Left kidney (tissue), 2 donors: ENCODE data around the gene FAM171A1. TPM values are rescaled to one million over a fixed set of nuclear protein-coding genes. Genes with fewer than 3 reads are reported as not detected.
"Not testable (repeated sequence)": the region's sequence is repeated elsewhere in the genome, so short reads cannot be mapped to it uniquely, and the experiment has no call there.

ENCODE experiments used
- DNase-seq: peaks from one replicate; pipeline ENCODE4 v3.0.0-alpha.2; 2013
- polyA plus RNA-seq: library from polyadenylated mRNA; unstranded; fragments of 120-200 nt; gene quantifications from one replicate; pipeline ENCODE4 v1.2.1, GENCODE V29; 2013; ENCODE audit not compliant: insufficient read length

FAM171A1 gene
- polyA plus RNA-seq, 1 donor = 93.2 TPM

DNA sequence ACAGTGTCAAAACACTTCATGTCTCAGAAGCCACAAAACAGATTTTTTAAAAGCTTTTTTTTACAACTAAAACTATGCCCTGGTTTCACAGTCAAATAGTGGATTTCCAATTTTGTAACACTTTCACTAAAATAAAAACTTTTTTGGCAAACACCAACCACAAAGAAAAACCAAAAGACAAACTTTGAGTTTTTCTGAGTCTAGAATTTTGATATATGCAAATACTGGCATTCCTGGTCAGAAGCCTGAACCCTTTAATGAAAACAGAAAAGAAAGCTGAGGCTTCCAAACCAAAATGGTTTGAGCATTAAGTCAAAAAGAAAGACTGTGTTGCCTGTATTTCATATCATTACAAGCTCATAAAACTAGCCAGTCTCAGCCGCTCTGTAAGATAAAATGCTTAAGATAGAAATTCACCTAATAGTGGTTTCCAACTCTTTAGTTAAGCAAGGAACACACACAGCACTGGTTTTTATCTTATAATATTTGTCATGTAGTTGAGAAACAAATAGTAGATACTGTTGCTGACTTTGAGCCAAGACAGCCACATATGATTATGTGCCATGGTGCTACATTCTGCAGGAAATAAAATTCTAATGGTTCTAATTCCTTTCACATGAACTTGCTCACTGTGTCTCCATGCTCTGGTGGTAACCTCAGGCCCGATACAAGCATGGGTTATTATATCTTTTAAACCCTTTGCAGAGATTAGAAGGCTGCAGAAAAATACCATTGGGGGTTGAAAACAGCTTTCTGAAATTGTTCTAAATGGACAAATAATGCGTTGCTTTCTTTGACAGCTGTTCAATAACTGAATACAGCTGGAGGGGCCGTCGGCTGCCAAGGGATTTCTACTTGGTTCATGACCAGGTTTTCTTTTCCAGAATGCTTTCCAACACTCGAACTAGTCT is 49.4 kb downstream of the FAM171A1 start:
- DNase-seq = no peak

DNA sequence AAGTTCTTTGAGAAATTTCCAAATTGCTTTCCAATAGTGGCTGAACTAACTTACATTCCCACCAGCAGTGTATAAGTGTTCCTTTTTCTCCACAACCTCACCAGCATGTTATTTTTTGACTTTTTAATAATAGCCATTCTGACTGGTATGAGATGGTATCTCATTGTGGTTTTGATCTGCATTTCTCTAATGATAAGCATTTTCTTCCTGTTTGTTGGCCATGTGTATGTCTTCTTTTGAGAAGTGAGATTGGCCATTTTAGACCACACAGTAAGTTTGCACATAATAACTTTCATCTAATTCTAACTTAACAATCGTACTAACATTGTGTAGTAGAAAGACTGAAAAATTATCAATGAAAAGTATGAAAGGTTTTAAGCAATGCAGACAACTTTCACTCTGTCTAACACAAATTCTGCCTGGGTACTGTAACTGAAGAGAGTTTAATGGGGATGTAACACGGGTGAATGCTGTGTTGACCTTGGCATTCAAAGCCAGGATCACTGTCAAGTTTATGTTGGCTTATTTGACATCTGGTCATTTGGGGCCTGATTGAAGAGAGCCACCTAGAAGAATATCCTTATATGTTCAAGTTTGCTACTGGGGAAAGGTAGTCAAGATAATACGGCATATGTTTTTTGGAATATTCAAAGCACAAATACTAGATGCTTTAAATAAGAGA is 50.4 kb downstream of the FAM171A1 start:
- DNase-seq = no peak

DNA sequence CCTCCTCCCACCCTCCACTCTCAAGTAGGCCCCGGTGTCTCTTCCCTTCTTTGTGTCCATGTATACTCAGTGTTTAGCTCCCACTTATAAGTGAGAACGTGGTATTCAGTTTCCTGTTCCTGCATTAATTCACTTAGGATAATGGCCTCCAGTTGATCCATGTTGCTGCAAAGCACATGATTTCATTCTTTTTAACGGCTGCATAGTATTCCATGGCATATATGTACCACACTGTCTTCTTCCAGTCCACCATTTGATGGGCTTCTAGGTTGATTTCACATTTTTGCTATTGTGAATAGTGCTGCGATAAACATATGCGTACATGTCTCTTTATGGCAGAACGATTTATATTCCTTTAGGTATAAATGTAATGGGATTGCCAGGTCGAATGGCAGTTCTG is 51.0 kb downstream of the FAM171A1 start:
- no peak for DNase-seq

DNA sequence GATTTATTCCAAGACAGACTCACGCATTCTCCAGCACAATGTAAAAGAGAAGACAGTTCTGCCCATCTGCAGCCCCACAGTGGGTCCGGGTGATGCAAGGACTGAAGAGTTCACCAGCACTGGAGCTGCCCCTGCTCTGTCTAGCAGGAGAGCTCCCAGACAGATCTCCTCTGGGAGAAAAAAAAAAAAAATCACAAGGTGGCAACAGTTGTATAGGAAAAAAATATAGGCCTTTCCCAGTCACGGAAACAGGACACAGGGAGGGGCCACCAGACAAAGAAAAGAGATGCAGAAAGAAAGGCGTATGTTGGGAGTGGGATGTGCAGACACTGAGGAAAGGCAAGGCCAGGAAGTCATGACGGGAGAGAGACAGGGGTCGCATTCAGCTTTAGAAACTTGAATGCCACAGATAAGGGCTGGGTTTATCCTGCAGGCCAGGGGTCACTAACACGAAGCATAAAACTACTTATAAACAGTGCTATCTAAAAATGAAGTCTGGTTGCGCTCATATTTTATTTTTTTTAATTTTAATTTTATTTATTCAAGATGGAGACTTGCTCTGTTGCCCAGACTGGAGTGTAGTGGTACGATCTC is 54.1 kb downstream of the FAM171A1 start:
- DNase-seq = no peak

DNA sequence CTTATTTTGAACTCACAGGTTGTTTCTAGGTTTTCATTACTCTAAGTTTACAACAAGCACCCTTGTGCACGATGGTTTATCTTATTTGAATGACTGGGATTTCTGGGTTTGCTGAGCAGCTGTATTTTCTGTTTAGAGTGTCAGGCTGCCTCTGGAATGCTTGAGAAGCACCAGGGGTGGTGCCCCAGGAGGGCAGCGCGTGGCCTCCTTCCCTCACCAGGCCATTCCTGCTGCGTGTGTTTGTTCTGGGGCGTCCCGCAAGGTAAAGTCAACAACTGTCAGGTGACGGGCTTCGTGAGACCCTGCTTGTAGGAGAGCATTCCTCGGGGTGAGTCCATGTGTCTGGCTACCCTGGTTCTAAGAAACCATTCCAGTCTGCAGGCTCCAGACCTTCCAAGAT is 54.9 kb downstream of the FAM171A1 start:
- no peak for DNase-seq

DNA sequence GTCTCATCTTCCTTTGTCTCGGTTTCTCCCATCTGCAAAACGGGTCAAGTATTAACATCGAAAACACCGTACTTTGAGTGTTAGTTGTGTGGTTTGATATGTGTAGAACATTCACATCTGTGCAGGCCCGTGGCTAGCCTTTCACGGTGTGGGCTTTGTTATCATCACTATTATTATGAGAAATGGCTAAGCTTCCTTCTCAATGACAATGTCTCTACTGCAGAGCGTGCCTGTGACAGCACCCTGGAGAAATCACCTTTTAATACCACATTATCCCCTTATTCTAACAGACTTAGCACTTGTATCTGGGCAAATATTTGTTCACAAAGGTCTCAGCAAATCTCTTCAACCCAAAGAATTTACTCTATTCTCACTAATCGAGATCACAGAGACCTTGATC is 55.8 kb downstream of the FAM171A1 start:
- no peak for DNase-seq

DNA sequence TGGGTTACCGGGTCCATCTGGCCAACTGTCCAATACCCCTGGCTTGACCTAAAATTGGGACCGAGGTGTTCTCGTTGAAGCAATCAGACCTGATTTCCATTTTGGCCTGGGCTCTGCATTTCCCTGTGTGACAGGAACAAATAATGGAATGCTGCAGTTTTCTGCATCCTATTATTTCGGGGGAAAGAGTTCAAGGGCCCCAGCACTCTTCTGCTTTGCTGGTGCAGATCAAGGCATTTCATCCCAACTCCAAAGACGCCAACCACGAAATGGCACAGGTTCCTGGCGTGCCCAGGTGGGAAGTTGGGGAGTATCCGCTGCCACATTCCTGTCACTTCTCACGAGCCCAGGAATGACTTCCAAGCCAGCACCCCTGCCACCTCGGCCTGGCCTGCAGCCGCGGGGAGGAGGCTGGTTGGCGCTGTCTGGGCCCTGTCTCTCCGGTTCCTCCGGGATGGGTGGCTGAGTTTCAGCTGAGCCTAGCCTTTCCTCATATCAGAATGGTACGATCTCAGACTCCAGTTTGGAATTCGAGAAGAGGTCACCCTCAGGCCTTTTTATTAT is 56.5 kb downstream of the FAM171A1 start:
- no peak for DNase-seq

DNA sequence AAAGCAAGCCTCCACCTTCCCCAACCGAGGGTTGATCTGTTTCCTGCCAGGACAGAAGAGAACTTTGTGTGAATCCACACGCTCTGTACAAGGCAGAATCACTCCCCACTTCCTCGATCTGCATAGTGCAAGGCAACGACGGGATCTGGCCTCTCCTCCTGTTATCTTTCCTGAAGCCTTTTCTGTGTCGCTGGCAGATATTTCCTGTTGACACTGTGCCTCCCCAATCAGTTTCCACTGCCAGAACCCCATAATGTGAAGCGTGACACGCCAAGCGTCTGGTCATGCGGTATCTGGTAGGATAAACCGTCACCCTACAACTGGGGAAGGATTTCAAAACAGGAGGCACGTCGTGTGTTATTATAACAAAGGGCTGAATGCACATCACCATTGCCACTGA is 57.2 kb downstream of the FAM171A1 start:
- DNase-seq = no peak

DNA sequence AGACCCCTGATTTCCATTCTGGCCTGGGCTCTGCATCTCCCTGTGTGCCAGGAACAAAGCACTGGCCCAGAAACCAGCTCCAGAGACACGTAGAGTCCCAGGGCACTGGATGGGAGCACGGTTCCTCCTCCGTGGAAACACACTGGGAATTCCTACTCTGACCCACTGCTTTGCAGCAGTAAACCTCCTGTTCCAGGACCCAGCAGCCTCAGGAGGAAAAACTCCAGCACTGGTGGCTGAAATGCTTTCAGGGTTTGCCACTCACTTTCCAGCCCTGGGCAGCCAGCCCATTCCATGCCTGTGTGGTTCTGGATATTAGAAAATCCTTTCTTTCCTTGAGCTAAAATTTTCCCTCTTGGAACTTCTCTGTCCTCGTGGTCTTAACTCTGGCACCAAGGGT is 58.0 kb downstream of the FAM171A1 start:
- no peak for DNase-seq

DNA sequence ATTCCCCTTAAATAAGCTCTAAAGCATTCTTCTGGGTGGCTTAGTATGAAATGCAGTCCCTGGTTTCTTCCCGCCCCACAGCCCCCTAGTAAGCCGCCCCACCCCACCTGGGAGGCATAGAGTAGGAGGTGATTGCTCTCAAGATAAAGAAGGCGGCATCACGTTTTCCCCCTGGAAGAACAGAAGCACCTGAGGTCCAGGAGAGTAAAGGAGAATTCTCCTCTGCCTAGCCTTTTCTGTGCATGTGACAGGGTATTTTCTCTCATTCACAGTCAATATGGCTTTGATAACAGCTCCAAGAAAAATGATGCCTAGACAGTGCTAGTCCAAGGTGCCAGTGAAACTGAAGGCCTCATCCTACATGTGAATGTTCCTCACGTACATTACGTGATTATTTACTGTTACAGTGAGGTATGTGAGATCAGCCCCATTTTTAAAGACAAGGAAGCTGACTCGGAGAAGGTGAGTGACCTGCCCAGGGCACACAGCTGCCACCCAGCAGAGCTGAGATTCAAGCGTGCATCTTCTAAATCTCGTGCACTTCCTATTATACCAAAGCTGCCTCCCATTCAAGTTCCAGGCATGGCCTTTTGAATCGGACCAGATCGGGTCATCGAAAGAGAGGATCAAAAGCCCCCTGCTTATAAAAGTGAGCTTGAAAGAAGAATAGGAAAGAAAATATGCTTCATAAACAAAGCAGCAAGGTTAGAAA is 59.4 kb downstream of the FAM171A1 start:
- no peak for DNase-seq

DNA sequence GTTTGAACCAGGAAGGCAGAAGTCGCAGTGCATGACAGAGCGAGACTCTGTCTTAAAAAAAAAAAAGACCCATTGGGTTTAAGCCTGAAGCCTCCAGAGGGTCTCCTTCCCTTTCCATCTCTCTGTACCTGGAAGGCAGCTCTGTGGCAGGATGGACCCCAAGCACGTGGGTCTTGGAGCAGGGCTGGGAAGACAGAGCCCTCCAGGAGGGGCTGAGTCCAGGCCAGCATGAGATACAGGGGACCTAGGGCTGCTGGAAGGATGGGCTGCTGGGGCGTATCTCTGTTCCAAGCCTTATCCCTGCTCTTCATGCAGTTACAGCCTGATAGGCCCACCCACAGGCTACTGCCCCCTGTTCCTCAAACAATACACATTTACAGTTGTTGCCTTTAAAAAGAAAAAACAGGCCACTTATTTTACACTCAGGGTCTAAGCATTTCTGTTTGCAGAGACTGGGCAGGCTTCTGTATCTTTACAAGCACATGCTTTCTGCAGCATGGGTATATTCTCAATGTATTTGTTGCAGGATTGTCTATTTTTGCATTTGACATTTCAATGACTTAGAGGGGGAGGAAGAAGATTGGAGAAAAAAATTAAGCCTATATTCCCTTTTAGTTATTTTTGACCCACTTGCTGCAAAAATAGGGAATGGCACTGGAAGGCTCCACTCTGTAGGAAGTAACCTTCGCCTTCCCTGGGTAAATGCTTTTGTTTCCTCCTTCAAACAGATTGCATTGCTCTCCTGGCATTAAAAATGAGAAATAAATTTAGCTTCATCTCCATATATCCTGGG is 60.1 kb downstream of the FAM171A1 start:
- no peak for DNase-seq

DNA sequence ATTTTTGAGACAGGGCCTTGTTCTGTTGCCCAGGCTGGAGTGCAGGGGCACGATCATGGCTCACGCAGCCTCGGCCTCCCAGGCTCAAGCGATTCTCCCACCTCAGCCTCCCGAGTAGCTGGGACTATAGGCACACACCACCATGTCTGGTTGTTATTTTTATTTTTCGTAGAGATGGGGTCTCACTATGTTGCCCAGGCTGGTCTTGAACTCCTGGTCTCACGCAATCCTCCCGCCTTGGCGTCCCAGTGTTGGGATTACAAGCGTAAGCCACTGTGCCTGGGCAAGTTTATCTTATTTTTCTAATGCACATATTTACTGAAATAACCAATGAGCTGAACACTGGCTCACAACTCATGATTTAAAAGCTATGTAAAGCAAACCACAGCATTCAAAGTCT is 61.9 kb downstream of the FAM171A1 start:
- DNase-seq = no peak

DNA sequence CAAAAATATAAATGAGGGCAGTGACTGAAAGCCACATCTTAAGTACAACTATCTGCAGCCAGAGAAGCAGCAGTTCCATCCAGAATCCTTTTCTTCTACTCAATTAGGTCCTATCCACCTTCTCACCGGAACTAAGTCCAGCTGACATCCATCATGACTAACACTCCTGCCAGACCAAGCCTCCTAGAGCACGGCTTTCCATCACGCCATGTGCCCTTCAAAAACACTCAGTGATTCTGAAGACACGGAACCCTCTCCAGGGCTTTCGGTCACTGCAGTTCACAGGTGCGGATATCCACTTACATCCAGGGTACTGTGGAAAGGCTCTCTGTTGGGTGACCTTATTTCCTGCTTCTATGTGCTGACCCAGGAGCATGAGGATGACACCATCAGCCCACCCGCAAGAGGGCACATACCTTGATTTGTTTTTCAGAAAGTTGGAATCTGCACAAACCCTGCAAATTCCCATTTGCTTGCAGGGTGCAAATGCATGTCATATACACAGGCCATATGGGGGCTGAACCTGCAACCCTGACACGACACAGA is 64.3 kb downstream of the FAM171A1 start:
- DNase-seq = no peak

DNA sequence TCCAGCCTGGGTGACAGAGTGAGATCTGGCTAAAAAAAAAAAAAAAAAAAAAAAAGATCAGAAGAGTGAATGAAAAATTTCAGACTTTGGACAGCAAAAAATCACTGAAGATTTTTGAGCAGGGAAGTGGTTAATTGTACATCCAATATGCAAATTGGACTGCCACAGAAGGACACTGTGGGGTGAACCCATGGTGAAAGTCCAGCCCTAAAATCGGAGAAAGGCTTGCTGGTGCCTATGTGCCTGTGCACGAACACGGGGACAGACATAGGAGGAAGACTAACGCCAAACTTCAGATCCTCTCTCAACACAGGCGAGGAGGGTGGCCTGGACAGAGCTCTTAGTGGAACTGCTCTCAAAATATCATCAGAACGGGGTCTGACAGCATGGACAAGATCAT is 65.5 kb downstream of the FAM171A1 start:
- DNase-seq = no peak

DNA sequence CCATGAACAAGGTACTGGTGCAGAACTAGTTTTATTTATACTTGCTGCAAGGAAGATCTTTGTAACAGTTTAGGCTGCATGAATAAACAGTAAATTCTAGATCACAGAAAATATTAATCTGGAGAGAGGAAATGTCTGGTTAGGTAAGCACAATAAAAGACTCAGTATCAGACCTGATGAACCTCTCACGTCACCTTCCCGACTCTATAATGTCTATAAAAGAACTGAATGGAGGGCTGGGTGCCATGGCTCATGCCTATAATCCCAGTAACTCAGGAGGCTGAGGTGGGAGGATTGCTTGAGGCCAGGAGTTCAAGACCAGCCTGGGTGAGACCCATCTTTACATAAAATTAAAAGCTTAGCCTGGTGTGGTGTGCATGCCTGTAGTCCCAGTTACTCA is 65.9 kb downstream of the FAM171A1 start:
- DNase-seq = no peak

DNA sequence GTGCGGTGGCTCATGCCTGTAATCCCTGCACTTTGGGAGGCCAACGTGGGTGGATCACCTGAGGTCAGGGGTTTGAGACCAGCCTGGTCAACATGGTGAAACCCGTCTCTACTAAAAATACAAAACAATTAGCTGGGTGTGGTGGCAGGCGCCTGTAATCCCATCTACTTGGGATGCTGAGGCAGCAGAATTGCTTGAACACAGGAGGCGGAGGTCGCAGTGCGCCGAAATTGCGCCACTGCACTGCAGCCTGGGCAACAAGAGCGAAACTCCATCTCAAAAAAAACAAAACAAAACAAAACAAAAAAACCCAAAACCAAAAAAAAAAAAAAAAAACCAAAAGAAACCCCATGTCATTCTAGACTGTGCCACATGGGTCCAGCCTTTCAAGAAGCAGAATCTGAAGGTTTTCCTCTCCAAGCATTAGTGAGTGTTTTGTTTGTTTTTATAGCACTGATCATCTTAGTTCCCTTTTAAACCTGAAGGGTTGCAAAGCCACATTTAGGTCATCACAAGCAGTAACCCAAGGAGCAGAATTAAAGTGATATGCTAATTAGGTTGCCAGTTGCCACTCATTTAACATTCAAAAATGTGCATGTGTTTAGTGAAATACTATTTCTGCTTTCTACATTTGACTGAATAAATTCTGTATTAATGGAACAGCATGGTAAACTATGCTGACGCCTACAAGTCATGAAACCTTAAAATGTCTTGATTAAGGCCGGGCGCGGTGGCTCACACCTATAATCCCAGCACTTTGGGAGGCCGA is 68.7 kb downstream of the FAM171A1 start:
- not testable (repeated sequence) for DNase-seq

DNA sequence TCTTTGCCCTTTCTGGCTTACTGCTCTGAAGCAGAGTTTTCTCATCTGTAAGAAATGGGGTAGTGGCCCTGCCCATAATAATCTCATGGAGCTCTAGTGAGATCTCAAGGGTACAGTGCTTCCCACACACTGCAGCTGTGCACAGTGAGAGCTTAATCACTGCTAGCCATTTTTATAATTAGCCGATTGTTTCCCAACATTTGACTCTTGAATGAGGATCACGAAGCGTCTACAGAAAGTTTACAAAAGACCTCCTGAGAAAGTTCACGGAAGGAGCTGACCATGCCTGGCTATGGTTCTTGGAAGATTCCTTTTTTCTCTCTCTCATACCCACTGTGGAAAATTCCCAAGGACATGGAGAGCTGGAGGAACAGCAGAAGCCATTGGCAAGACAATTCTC is 70.4 kb downstream of the FAM171A1 start:
- no peak for DNase-seq

DNA sequence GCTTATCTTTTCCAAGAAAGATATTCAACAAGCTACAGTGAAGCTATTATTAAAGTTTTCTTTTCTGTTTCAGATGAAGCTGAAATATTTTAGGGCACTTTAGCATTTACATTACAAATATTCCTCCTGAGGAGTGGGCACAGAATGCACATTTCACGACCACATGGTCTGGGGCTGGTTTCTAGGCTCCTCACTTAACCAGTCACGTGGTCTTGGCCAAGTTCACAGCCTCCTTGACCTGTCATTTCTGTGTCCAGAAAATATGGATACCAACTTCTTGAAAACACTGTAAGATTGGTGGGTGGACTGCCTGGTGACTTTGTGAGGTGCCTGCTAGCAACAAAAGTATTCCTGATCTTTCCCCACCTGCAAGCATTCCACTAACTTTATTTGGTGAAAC is 70.9 kb downstream of the FAM171A1 start:
- no peak for DNase-seq

DNA sequence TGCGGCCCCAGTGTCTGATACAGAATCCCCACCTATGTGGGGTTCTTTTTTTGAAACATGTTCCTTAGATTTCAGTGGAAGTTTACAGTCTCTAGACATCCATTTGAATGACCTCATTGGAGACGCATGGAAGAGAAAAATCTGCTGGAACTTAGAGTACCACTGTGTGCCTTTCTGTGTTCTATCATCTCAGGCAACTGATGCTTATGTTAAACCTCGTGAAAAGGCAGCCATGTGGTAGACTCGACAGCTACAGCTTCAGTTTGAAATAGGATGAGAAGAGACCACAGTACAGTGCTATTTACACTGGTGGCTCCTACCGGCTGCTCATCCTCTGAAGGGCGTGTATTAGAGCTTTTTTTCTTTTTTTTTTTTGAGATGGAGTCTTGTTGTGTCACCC is 74.4 kb downstream of the FAM171A1 start:
- no peak for DNase-seq
